ENCODE data around the gene TUT4.

GRCh38 chr1:52595061-52595460 is 42.2 kb upstream of the TUT4 start:
- no peak for TF ChIP-seq CTCF (IDR thresholded peaks at IDR 0.05 in 8 of 11, conservative IDR thresholded peaks at IDR 0.05 in 3 of 11)
- no peak for TF ChIP-seq POLR2A (IDR thresholded peaks at IDR 0.05)
- peak in 1 of 3 donors; percentile 28 for TF ChIP-seq POLR2AphosphoS5 (IDR thresholded peaks at IDR 0.05)
